HepG2 (cell line): ENCODE data around the gene VAPB. TPM values are rescaled to one million over a fixed set of nuclear protein-coding genes. Genes with fewer than 3 reads are reported as not detected.

Experiments used
- ATAC-seq: fragments of 200-7000 bp; cut with Tn5 transposase; 3 replicates; pipeline ENCODE4 v1.9.1; 2020; ENCODE audit warnings: mild to moderate bottlenecking, moderate library complexity
- BruUV-seq: library from RNA; stranded (reverse); fragments of 400-500 nt; replicated peaks from 2 replicates; lab custom pipeline; 2021; lab: Mats Ljungman, UMichigan
- CTCF ChIA-PET: fragments of 300-600 bp; formaldehyde crosslinking; extraction: SDS; loops from one replicate; lab custom pipeline; 2021; ENCODE audit warnings: low total read pairs, inconsistent platforms, low intra/inter-chr PET ratio; lab: Yijun Ruan, JAX
- POLR2A ChIA-PET: fragments of 350-600 bp; sonication (Branson Sonifier 250); formaldehyde crosslinking; loops from one replicate; lab custom pipeline; 2020; ENCODE audit warnings: antibody characterized with exemption, inconsistent platforms; lab: Yijun Ruan, JAX
- DNase-seq: peaks from one replicate; pipeline ENCODE4 v3.0.0-alpha.2; 2015; ENCODE audit warnings: low spot score
- FAIRE-seq: peaks from 3 replicates; lab custom pipeline; 2011; peaks lifted over from hg19 to GRCh38; lab: Jason Lieb, UNC
- H2AFZ ChIP-seq: one replicate; pipeline ENCODE4 v1.6.1; 2011; ENCODE audit warnings: low read length, inconsistent platforms
- H3K27ac ChIP-seq: fragments of 300-600 bp; 3 replicates; pipeline ENCODE4 v1.8.0; 2011; ENCODE audit warnings: mixed run types, mild to moderate bottlenecking, mixed read lengths, low read length, inconsistent platforms; ENCODE audit not compliant: insufficient read depth; ENCODE audit errors: extremely low read length
- H3K27me3 ChIP-seq, 2 experiments: fragments of 200-600 bp in 1 of 2; 2 replicates in 1 of 2; 3 replicates in 1 of 2; pipeline versions ENCODE4 v1.6.0 to v1.8.0; 2011; ENCODE audit warnings: low read length in 2 of 2, mild to moderate bottlenecking in 2 of 2, moderate library complexity in 2 of 2, inconsistent platforms in 1 of 2; ENCODE audit not compliant: insufficient read depth in 2 of 2, control insufficient read depth in 1 of 2
- H3K36me3 ChIP-seq, 2 experiments: fragments of 200-600 bp in 1 of 2; replicated peaks in 1 of 2; 2 replicates in 1 of 2; 3 replicates in 1 of 2; pipeline versions ENCODE4 v1.5.1 to v1.8.0; 2011; ENCODE audit warnings: low read length in 2 of 2, inconsistent platforms in 1 of 2; ENCODE audit not compliant: insufficient read depth in 2 of 2, control insufficient read depth in 1 of 2
- H3K4me1 ChIP-seq: 2 replicates; pipeline ENCODE4 v1.5.1; 2012; ENCODE audit warnings: low read length, inconsistent platforms; ENCODE audit not compliant: insufficient read depth
- H3K4me2 ChIP-seq: 2 replicates; pipeline ENCODE4 v1.6.0; 2011; ENCODE audit warnings: low read depth, low read length, inconsistent platforms
- H3K4me3 ChIP-seq, 3 experiments: fragments of 200-600 bp in 1 of 3; sonication (generic), shearing (Covaris generic) in 1 of 3; replicated peaks in 1 of 3; 2 replicates each; pipeline ENCODE4 v1.5.1; 2011 to 2016; ENCODE audit warnings: low read length in 3 of 3, inconsistent platforms in 2 of 3, low read depth in 2 of 3, mild to moderate bottlenecking in 2 of 3, control low read depth in 1 of 3, mixed read lengths in 1 of 3; ENCODE audit not compliant: insufficient read depth in 1 of 3
- H3K79me2 ChIP-seq: one replicate; pipeline ENCODE4 v1.6.1; 2011; ENCODE audit warnings: low read length, inconsistent platforms; ENCODE audit not compliant: insufficient read depth
- H3K9ac ChIP-seq: 2 replicates; pipeline ENCODE4 v1.6.0; 2011; ENCODE audit warnings: mild to moderate bottlenecking, low read depth, low read length, inconsistent platforms; ENCODE audit not compliant: insufficient read depth
- H3K9me3 ChIP-seq: 2 replicates; pipeline ENCODE4 v1.5.1; 2012; ENCODE audit warnings: mild to moderate bottlenecking, low read length
- H4K20me1 ChIP-seq: 2 replicates; pipeline ENCODE4 v1.6.0; 2011; ENCODE audit warnings: inconsistent platforms, mild to moderate bottlenecking, low read length, moderate library complexity; ENCODE audit not compliant: insufficient read depth
- ARNT2 ChIP-seq: sonication (generic); formaldehyde crosslinking; IDR thresholded peaks from 2 replicates; pipeline ENCODE4 v1.8.0; 2022; ENCODE audit warnings: mild to moderate bottlenecking, low read depth, missing genetic modification reagents, moderate library complexity
- BCL6 ChIP-seq: IDR thresholded peaks from 2 replicates; pipeline ENCODE4 v1.6.1; 2016; ENCODE audit warnings: missing genetic modification reagents, missing compliant biosample characterization
- CEBPZ ChIP-seq: IDR thresholded peaks from 2 replicates; pipeline ENCODE4 v1.6.1; 2012; ENCODE audit warnings: low read length, improper control_type of control experiment
- NFE2 ChIP-seq: sonication (generic); formaldehyde crosslinking; IDR thresholded peaks from 2 replicates; pipeline ENCODE4 v1.4.0; 2020; ENCODE audit warnings: missing genetic modification reagents
- PHB2 ChIP-seq: fragments of 450-650 bp; IDR thresholded peaks from 2 replicates; pipeline ENCODE4 v1.6.1; 2018; ENCODE audit not compliant: partially characterized antibody
- REL ChIP-seq: sonication (generic); formaldehyde crosslinking; conservative IDR thresholded peaks from 2 replicates; pipeline ENCODE4 v1.8.0; 2022; ENCODE audit warnings: mild to moderate bottlenecking, missing genetic modification reagents, moderate library complexity
- STAT5B ChIP-seq: sonication (generic); formaldehyde crosslinking; IDR thresholded peaks from 2 replicates; pipeline ENCODE4 v1.4.0; 2020; ENCODE audit warnings: missing genetic modification reagents
- USF2 ChIP-seq, 2 experiments: sonication (generic) in 1 of 2; formaldehyde crosslinking in 1 of 2; IDR thresholded peaks; 2 replicates each; pipeline versions ENCODE4 v1.5.1 to v1.6.1; 2011 to 2020; ENCODE audit warnings: borderline replicate concordance in 1 of 2, low read depth in 1 of 2, low read length in 1 of 2, mild to moderate bottlenecking in 1 of 2, missing genetic modification reagents in 1 of 2, moderate library complexity in 1 of 2
- ZBTB10 ChIP-seq: sonication (generic); formaldehyde crosslinking; IDR thresholded peaks from 2 replicates; pipeline ENCODE4 v1.4.0; 2020; ENCODE audit warnings: missing genetic modification reagents, borderline replicate concordance
- ZBTB7A ChIP-seq: sonication (generic); formaldehyde crosslinking; IDR thresholded peaks from 2 replicates; pipeline ENCODE4 v1.8.0; 2022; ENCODE audit warnings: mild to moderate bottlenecking, missing genetic modification reagents
- ZNF251 ChIP-seq: sonication (generic); formaldehyde crosslinking; IDR thresholded peaks from 2 replicates; pipeline ENCODE4 v1.9.0; 2021; ENCODE audit warnings: mild to moderate bottlenecking, missing genetic modification reagents
- ZNF776 ChIP-seq: sonication (generic); formaldehyde crosslinking; IDR thresholded peaks from 2 replicates; pipeline ENCODE4 v1.4.0; 2020; ENCODE audit warnings: mild to moderate bottlenecking, missing genetic modification reagents
- WGBS: methylation state at CpG from one replicate; pipeline ENCODE4 v1.1.6; 2017; ENCODE audit warnings: low lambda C conversion rate; 5-methylcytosine and 5-hydroxymethylcytosine counted together
- in situ Hi-C: cut with HindIII; loops from 2 replicates; pipeline ENCODE4 v1.10.0; 2017; ENCODE audit warnings: low pct_unique_long_range_greater_than_20kb; ENCODE audit not compliant: extremely low pct_ligation_motif_present
- intact Hi-C: fragments of 100-400 bp; cut with micrococcal nuclease; formaldehyde crosslinking; loops from one replicate; pipeline ENCODE4 v1.10.0; 2022; ENCODE audit not compliant: unreplicated experiment
- polyA plus RNA-seq, 8 experiments: library from polyadenylated mRNA; depleted of rRNA in 3 of 8; stranded (reverse) in 7 of 8; unstranded in 1 of 8; fragments of >200 nt; fragmentation: Illumina TruSeq in 4 of 8; extraction: Trizol in 4 of 8; gene quantifications; 2 replicates each; pipeline versions ENCODE4 v1.2.1 to v1.2.3, GENCODE V29; 2011 to 2016; ENCODE audit warnings: low read depth in 4 of 8, missing spikeins in 1 of 8, mixed read lengths in 1 of 8; ENCODE audit not compliant: insufficient read depth in 1 of 8
- total RNA-seq, 5 experiments: library from RNA; depleted of rRNA; stranded (reverse); fragments of >200 nt; fragmentation: Illumina TruSeq; extraction: Trizol; gene quantifications; 2 replicates each; pipeline ENCODE4 v1.2.3, GENCODE V29; 2016; ENCODE audit warnings: low read depth in 1 of 5

The VAPB gene
- total and polyA plus RNA-seq, 2 of the 13 experiments (the other 11 are each of a cell fraction or from before 2014, with no cell fraction given), result 18.6 to 48.5 TPM

- FAIRE-seq (no peak), DNase-seq (no peak), ATAC-seq (no peak)
- Histone ChIP-seq H3K4me3 (no peak overlapping the region), H4K20me1 (no peaks in the 10 kb centered on the region), H3K27ac (no peak overlapping the region), H3K36me3 (no peaks in the 10 kb centered on the region), H3K79me2 (no peaks in the 10 kb centered on the region), H3K9ac (no peak overlapping the region), H3K4me1 (no peaks in the 10 kb centered on the region), H3K9me3 (peaks cover 22% of the 10 kb centered on the region), H3K27me3 (peaks cover 0 to 21% of the 10 kb centered on the region in 2 experiments; a peak in 1 of 5 replicates), H3K4me2 (no peak overlapping the region), H2AFZ (no peak overlapping the region)
- CTCF ChIA-PET, result interaction anchor here (1.8 kb wide), 1 partner anchor 357 kb away, joined by 12 read pairs; no protein-coding TSS in a partner anchor
- no TSS peak for BruUV-seq
- in situ Hi-C loops (loop anchor here (10.0 kb wide), 1 partner anchor 362 kb away; no protein-coding TSS in a partner anchor), intact Hi-C loops (no loop called here)
- TF ChIP-seq BCL6 (CRISPR knock-in tag) (no peak), ZBTB10 (CRISPR knock-in tag) (no peak), NFE2 (CRISPR knock-in tag) (no peak), USF2 (IDR thresholded peaks at IDR 0.05; ENCODE audit: low read depth, low read length) (no peak), USF2 (CRISPR knock-in tag; IDR thresholded peaks at IDR 0.05; ENCODE audit: borderline replicate concordance) (no peak), STAT5B (no peak), CEBPZ (no peak), ZNF251 (CRISPR knock-in tag) (no peak), ZNF776 (CRISPR knock-in tag) (no peak), REL (CRISPR knock-in tag) (no peak), ARNT2 (CRISPR knock-in tag) (no peak), PHB2 (no peak), ZBTB7A (CRISPR knock-in tag) (no peak)
- WGBS, result 42% methylated on average over 10 of the region's 10 CpGs
- POLR2A ChIA-PET, result no interaction called here
These were observed 93.4 kb downstream of the VAPB start for GRCh38 chr20:58482416-58482815.
